AML-193 (cell line): ENCODE measurements around the gene CDH18.

ENCODE experiments used
- DNase-seq, 2 experiments: peaks; one replicate each; lab custom pipeline; 2025; lab: John Stamatoyannopoulos, UW

CDH18 gene

GRCh38 chr5:19462019-19462418 lies 526.0 kb downstream of the CDH18 start:
- DNase-seq = no peak

- no peak for DNase-seq
Observed at GRCh38 chr5:19424506-19424905, 563.5 kb downstream of the CDH18 start.
